WERI-Rb-1 (cell line): ENCODE measurements around the gene DHCR24.

ENCODE experiments used
- DNase-seq: peaks from one replicate; pipeline ENCODE4 v3.0.0-alpha.2; 2020
- H3K27ac ChIP-seq: fragments of 250-450 bp; sonication (Bioruptor Pico); 2 replicates; pipeline ENCODE4 v1.5.1; 2020; ENCODE audit warnings: mild to moderate bottlenecking, moderate library complexity
- H3K27me3 ChIP-seq: fragments of 250-450 bp; sonication (Bioruptor Pico); 2 replicates; pipeline ENCODE4 v1.5.1; 2021; ENCODE audit warnings: mild to moderate bottlenecking, low read depth, moderate library complexity; ENCODE audit not compliant: insufficient read depth, severe bottlenecking
- H3K36me3 ChIP-seq: fragments of 250-450 bp; sonication (Bioruptor Pico); 2 replicates; pipeline ENCODE4 v1.5.1; 2020; ENCODE audit warnings: mild to moderate bottlenecking, moderate library complexity
- H3K4me3 ChIP-seq: 2 replicates; pipeline ENCODE4 v1.5.1; 2011; ENCODE audit warnings: low read depth, mild to moderate bottlenecking, control low read depth, low read length
- H3K9me3 ChIP-seq: fragments of 250-450 bp; sonication (Bioruptor Pico); 2 replicates; pipeline ENCODE4 v1.5.1; 2021; ENCODE audit warnings: mild to moderate bottlenecking, moderate library complexity; ENCODE audit not compliant: severe bottlenecking
- CTCF ChIP-seq: IDR thresholded peaks from 2 replicates; pipeline ENCODE4 v1.5.1; 2011; ENCODE audit warnings: low read depth, mild to moderate bottlenecking, control low read depth, inconsistent platforms, low read length

DHCR24 gene

DNA sequence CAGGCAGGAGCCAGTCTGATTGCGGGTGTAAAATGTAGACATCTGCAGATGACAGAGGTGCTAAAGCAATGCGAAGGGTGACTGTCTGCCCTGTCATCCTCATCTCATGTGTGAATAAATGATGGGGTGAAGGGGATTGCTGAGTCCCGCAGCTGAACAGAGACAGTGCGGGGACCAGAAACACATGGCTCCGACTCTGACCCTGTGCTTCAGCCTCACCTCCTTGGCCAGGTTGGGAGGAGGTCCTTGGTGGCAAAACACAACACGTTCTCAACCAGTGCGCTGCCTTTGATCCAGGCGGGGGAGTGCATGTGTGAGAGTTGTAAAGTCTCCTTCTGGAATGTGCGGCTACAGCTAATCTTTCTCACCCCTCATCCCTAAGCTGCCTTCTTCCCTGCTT lies 53.9 kb downstream of the DHCR24 start:
- H3K4me3 ChIP-seq: no peak overlapping the region
- no peak for TF ChIP-seq CTCF
- H3K9me3 ChIP-seq: no peaks in the 10 kb centered on the region
- no peaks in the 10 kb centered on the region for H3K36me3 ChIP-seq
- DNase-seq: no peak
- H3K27ac ChIP-seq: no peak overlapping the region
- no peaks in the 10 kb centered on the region for H3K27me3 ChIP-seq

DNA sequence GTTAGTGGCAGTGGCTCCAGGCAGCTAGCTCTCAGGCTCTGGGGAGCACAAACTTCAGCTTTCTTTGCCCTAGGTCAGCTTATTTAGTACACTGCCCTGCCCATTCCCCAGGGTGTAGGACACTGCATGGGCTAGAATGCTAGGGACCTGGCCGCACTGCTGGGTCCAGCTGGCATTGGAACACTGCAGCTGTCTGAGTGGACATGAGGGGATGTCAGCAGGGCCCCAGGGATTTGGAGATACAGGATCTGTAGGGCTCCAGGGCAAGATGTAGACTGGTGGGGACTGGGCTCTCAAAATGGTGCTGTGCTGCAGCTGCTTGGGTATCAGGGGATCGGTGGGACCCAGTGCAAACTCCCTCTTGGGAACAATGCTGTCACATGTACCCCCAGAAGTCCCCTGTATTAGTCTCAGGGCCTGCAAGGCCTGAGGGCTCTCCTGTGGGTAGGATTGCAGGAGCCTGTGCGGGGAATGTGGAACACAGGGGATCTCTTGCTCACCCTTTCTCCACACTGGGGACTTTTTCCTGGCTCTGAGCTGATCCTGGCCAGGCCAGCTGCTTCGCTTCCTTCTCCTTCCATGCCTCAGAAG lies 60.7 kb downstream of the DHCR24 start:
- H3K36me3 ChIP-seq: no peaks in the 10 kb centered on the region
- no peak overlapping the region for H3K4me3 ChIP-seq
- H3K27me3 ChIP-seq: no peaks in the 10 kb centered on the region
- H3K9me3 ChIP-seq: peaks cover 4% of the 10 kb centered on the region
- TF ChIP-seq CTCF: no peak
- no peak for DNase-seq
- no peak overlapping the region for H3K27ac ChIP-seq

- no peak for DNase-seq
- peaks cover 4% of the 10 kb centered on the region for H3K9me3 ChIP-seq
- no peaks in the 10 kb centered on the region for H3K27me3 ChIP-seq
- no peaks in the 10 kb centered on the region for H3K36me3 ChIP-seq
- H3K4me3 ChIP-seq: no peak overlapping the region
- H3K27ac ChIP-seq: no peak overlapping the region
- TF ChIP-seq CTCF: no peak
Observed at GRCh38 chr1:54825696-54826095, 61.3 kb downstream of the DHCR24 start.

- Histone ChIP-seq H3K4me3 (no peak overlapping the region), H3K27ac (no peak overlapping the region), H3K9me3 (peaks cover 4% of the 10 kb centered on the region), H3K27me3 (no peaks in the 10 kb centered on the region), H3K36me3 (no peaks in the 10 kb centered on the region)
- TF ChIP-seq CTCF: no peak
- no peak for DNase-seq
Observed at GRCh38 chr1:54823670-54824069, 63.3 kb downstream of the DHCR24 start.

- TF ChIP-seq CTCF: no peak
- no peak for DNase-seq
- Histone ChIP-seq H3K27me3 (no peaks in the 10 kb centered on the region), H3K27ac (no peak overlapping the region), H3K9me3 (peaks cover 4% of the 10 kb centered on the region), H3K36me3 (no peaks in the 10 kb centered on the region), H3K4me3 (no peak overlapping the region)
Observed at GRCh38 chr1:54819733-54820132, 67.3 kb downstream of the DHCR24 start.

DNA sequence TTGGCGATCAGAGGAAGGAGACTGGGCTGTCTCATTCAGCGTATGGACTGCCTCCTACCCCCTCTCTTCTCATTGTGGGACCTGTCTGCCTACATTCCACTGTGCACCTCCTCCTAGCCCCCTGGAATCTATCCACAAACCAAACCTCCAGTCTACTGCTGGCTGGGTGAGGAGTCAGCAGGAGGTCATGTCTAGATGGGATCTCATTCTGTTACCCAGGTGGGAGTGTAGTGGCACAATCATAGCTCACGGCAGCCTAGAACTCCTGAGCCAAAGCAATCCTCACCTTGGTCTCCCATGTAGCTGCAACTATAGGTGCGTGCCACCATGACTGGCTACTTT lies 67.8 kb downstream of the DHCR24 start:
- TF ChIP-seq CTCF: no peak
- no peak overlapping the region for H3K27ac ChIP-seq
- DNase-seq: no peak
- H3K4me3 ChIP-seq: no peak overlapping the region
- no peaks in the 10 kb centered on the region for H3K36me3 ChIP-seq
- H3K27me3 ChIP-seq: no peaks in the 10 kb centered on the region
- H3K9me3 ChIP-seq: peaks cover 3% of the 10 kb centered on the region
